Measurements from ENCODE around the gene PML. TPM values are rescaled to one million over a fixed set of nuclear protein-coding genes. Genes with fewer than 3 reads are reported as not detected.

Gene PML
- total RNA-seq, 4 donors from 2014 or later: 69.3 to 159 (median 89.4) TPM

- peak in 1 of 2 donors; percentile 43 for TF ChIP-seq EP300 (IDR thresholded peaks at IDR 0.05)
- TF ChIP-seq CTCF (IDR thresholded peaks at IDR 0.05): no peak
- H3K9me3 ChIP-seq: no peaks in the 10 kb centered on the region
- H3K27me3 ChIP-seq: no peaks in the 10 kb centered on the region
- peak; percentile 57 to 64 for DNase-seq (ENCODE audit: low spot score in 2 of 2)
- peak overlapping the region; percentile 21 to 92 (median 84) for H3K27ac ChIP-seq
- H3K4me3 ChIP-seq: peak overlapping the region; percentile 67 to 98 (median 79)
- peaks cover 3 to 86% (median 57%) of the 10 kb centered on the region in 4 donors for H3K4me1 ChIP-seq
- H3K36me3 ChIP-seq: peaks cover 0 to 27% (median 0%) of the 10 kb centered on the region in 3 donors
- 11 to 29% methylated on average over 5 of the region's 5 CpGs for WGBS, 2 donors
These were observed 3.3 kb upstream of the PML start for GRCh38 chr15:73991260-73991659.

- H3K4me1 ChIP-seq: peaks cover 3 to 86% (median 59%) of the 10 kb centered on the region in 4 donors
- peak; percentile 93 to 99 (median 97) for TF ChIP-seq CTCF (IDR thresholded peaks at IDR 0.05)
- TF ChIP-seq POLR2A (IDR thresholded peaks at IDR 0.05): peak; percentile 37 to 63
- peak in 1 of 2 donors; percentile 62 for TF ChIP-seq EP300 (IDR thresholded peaks at IDR 0.05)
- H3K4me3 ChIP-seq: peak within 1 kb of the TSS; percentile 67 to 98 (median 79)
- peak within 1 kb of the TSS; percentile 21 to 92 (median 84) for H3K27ac ChIP-seq
- 1 to 2% methylated on average over 27 to 39 of the region's 72 CpGs for WGBS, 2 donors
- peaks cover 0 to 21% (median 0%) of the 10 kb centered on the region in 3 donors for H3K36me3 ChIP-seq
- peak; percentile 86 to 88 for DNase-seq (ENCODE audit: low spot score in 2 of 2)
- no peaks in the 10 kb centered on the region for H3K27me3 ChIP-seq
- H3K9me3 ChIP-seq: no peaks in the 10 kb centered on the region
These were observed 2.6 kb upstream of the PML start, which contains the start of gene STOML1 for GRCh38 chr15:73991726-73992593. Gene STOML1, minus strand, starts transcription at chr15:73992295. Its CDS starts 72 bp downstream, at chr15:73992223.

- Histone ChIP-seq H3K27ac (peak overlapping the region in 3 of 4 donors; percentile 56 to 92 (median 85)), H3K36me3 (peaks cover 0 to 16% (median 0%) of the 10 kb centered on the region in 3 donors), H3K27me3 (no peaks in the 10 kb centered on the region), H3K4me1 (peaks cover 3 to 86% (median 62%) of the 10 kb centered on the region in 4 donors), H3K4me3 (peak overlapping the region in 3 of 4 donors; percentile 5 to 85 (median 67)), H3K9me3 (no peaks in the 10 kb centered on the region)
- DNase-seq (ENCODE audit: low spot score in 2 of 2): no peak
- TF ChIP-seq POLR2A (IDR thresholded peaks at IDR 0.05) (no peak), CTCF (IDR thresholded peaks at IDR 0.05) (peak in 1 of 5 experiments; percentile 8)
- WGBS, 2 donors: 80 to 86% methylated on average over 5 of the region's 5 CpGs
These were observed 2.0 kb upstream of the PML start for GRCh38 chr15:73992594-73992898.

- 79 to 83% methylated on average over 10 of the region's 10 CpGs for WGBS, 2 donors
- DNase-seq (ENCODE audit: low spot score in 2 of 2): no peak
- Histone ChIP-seq H3K9me3 (no peaks in the 10 kb centered on the region), H3K27me3 (no peaks in the 10 kb centered on the region), H3K4me1 (peaks cover 3 to 86% (median 63%) of the 10 kb centered on the region in 4 donors), H3K4me3 (peak overlapping the region; percentile 78 to 94 (median 86)), H3K27ac (peak overlapping the region in 2 of 4 donors; percentile 76 to 97), H3K36me3 (peaks cover 0 to 15% (median 0%) of the 10 kb centered on the region in 3 donors)
- TF ChIP-seq CTCF (IDR thresholded peaks at IDR 0.05) (no peak), POLR2A (IDR thresholded peaks at IDR 0.05) (no peak), EP300 (IDR thresholded peaks at IDR 0.05) (no peak)
These were observed 1.1 kb upstream of the PML start for GRCh38 chr15:73993211-73993994.

Data from tibial nerve (tissue), 4 donors.